A549 treated with RU486 at 1 μM for 4 hours (cell line): ENCODE measurements around the gene FGFBP2. TPM values are rescaled to one million over a fixed set of nuclear protein-coding genes. Genes with fewer than 3 reads are reported as not detected.

Experiments used
- total RNA-seq: library from RNA; stranded (reverse); fragments of 200-300 nt; extraction: Qiagen RNA extraction; gene quantifications from 5 replicates; pipeline ENCODE4 v1.2.3, GENCODE V29; 2022; ENCODE audit warnings: low read depth

FGFBP2 gene, protein sequence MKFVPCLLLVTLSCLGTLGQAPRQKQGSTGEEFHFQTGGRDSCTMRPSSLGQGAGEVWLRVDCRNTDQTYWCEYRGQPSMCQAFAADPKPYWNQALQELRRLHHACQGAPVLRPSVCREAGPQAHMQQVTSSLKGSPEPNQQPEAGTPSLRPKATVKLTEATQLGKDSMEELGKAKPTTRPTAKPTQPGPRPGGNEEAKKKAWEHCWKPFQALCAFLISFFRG
- total RNA-seq = not detected in 5 replicates

DNA sequence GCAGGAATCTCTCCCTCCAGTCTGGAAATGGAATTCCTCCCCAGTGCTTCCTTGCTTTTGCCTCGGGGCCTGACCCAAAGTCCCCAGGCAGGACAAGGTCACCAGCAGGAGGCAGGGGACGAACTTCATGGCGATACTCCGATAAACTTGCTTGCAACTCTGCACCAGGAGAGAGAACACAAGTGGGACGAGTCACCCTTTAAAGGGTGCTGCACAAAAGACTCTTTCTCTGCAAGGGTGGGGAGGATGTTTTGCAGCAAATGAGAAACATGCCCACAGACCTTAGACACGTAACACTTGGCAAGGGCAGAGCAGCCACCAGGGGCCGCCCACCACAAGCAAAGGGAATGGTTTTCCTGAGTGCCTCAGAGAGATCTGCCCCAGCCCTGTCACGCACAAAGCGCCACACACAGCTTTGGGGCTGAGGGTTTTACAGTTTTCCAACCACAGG, at the start of gene FGFBP2:
FGFBP2 (minus strand) TSS at position 175 of the 451 bp plus-strand sequence; CDS start at position 129, 46 bp downstream.

DNA sequence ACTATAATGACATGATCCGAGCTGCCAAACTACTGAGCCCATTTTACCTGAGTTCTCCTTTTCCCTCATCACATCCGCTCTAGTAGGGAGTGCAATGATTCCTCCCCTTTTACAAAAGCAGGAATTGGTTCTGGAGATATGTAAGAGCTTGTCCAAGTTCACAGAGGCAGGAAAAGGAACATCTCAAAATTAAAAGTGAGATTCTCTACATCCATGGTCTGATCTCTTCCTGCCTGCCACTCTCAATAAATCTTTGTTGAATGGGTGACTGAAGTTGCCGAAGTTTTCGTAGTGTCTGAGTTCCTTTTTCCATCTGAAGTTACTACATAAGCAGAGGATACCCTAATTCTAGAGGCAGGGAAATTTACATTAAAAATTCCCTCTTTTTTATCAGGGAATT, 24.3 kb downstream of the FGFBP2 start, which contains the start of gene FGFBP1:
FGFBP1 (minus strand) TSS at position 101 of the 400 bp plus-strand sequence. CDS start 2,108 bp downstream, outside the sequence.

Other genes with a start within 250 kb of the FGFBP2 start
- gene CD38, start 184.8 kb downstream of the FGFBP2 start, total RNA-seq = 7.6 to 14.1 TPM (median 10.1 TPM) in 5 replicates
- 3.7 to 4.5 TPM (median 4.3 TPM) in 5 replicates for gene FGFBP1, start 24.4 kb downstream of the FGFBP2 start, total RNA-seq
- 0.08 to 0.34 TPM (median 0.32 TPM) in 3 of 5 replicates, not detected in the others for gene PROM1, start 120.8 kb upstream of the FGFBP2 start, total RNA-seq